ENCODE measurements around the gene PPP1R12B.
"Not testable (repeated sequence)": the region's sequence is repeated elsewhere in the genome, so short reads cannot be mapped to it uniquely, and the experiment has no call there.

PPP1R12B gene

GRCh38 chr1:202456372-202457169 is 108.1 kb downstream of the PPP1R12B start:
- not testable (repeated sequence) for DNase-seq

- DNase-seq, result not testable (repeated sequence)
Measured at GRCh38 chr1:202458651-202459050, 110.2 kb downstream of the PPP1R12B start.

GRCh38 chr1:202459470-202460142 is 111.1 kb downstream of the PPP1R12B start:
- not testable (repeated sequence) for DNase-seq

GRCh38 chr1:202460143-202460495 is 111.6 kb downstream of the PPP1R12B start:
- not testable (repeated sequence) for DNase-seq

- DNase-seq, result no peak
Measured at GRCh38 chr1:202462342-202463076, 114.0 kb downstream of the PPP1R12B start.

DNA sequence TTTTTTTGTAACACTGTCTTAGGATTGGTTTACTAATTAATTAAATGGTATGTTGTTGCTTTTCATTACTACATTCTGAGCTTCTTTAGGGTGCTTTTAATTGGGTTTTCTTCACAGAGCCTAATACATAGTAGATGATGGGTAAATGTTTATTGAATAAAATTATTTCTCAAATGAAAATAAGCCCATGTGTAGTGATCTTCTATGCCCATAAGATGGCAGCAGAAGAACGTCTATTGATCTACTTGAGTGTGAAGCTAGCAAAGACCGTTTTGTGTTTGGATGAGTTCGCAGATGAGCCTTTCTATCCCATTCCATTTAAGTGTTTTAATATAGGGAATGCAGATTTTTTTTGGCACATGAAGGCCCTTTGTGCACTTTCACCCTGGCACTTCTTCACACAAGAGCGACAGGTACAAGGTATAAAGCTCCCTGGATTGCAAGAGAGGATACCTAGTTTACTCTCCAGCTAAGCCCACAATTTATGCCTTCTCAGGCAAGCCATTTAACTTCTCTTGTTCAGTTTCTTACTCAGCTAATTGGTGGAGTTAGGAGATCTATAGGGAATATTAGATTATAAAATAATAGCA is 115.7 kb downstream of the PPP1R12B start:
- DNase-seq, result not testable (repeated sequence)

DNA sequence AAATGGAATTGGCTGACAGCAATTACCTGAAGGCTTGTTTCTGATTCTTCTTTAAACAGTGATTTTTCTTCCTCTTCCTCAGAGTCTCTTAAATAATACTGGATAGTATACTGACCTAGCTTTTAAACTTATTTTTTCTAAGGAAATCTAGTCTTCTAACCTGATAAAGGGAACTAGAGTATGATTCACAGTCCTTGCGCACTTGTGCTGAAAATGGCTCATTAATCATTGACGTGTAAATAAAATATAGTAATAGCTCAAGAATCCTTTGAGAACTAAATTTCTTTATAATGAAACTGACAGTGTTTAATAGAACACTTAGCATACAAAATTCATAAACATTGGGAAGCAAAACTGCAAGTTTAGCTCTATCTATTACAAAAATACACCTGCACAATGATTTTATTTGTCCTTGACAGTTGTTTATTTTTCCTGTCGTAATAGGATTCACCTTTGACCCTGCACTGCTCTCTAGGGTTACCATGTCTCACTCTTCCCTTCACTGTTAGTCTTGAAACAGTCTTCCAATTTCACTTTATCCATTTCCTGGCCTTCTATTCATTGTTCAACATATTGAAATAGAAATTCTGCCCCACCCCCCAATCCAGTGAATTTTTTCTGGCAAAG is 117.3 kb downstream of the PPP1R12B start:
- not testable (repeated sequence) for DNase-seq

- not testable (repeated sequence) for DNase-seq
Measured at GRCh38 chr1:202466339-202466738, 117.8 kb downstream of the PPP1R12B start.

DNA sequence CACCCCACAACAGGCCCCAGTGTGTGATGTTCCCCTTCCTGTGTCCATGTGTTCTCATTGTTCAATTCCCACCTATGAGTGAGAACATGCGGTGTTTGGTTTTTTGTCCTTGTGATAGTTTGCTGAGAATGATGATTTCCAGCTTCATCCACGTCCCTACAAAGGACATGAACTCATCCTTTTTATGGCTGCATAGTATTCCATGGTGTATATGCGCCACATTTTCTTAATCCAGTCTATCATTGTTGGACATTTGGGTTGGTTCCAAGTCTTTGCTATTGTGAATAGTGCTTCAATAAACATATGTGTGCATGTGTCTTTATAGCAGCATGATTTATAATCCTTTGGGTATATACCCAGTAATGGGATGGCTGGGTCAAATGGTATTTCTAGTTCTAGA is 118.9 kb downstream of the PPP1R12B start:
- not testable (repeated sequence) for DNase-seq

DNA sequence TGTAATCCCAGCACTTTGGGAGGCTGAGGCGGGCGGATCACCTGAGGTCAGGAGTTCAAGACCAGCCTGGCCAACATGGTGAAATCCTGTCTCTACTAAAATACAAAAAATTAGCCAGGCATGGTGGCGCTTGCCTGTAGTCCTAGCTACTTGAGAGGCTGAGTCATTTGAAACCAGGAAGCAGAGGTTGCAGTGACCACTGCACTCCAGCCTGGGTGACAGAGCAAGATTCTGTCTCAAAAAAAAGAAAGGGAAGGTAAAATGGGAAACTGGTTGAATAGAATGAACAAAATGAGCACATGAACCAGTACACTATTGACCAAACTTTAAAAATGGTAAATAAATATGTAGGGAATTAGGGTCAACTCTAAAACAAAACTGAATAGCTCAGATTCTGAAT is 120.2 kb downstream of the PPP1R12B start:
- not testable (repeated sequence) for DNase-seq

- DNase-seq, result not testable (repeated sequence)
Measured at GRCh38 chr1:202469123-202469522, 120.6 kb downstream of the PPP1R12B start.

- no peak for DNase-seq
Measured at GRCh38 chr1:202471246-202471645, 122.7 kb downstream of the PPP1R12B start.

GRCh38 chr1:202472347-202473124 is 124.0 kb downstream of the PPP1R12B start:
- DNase-seq, result not testable (repeated sequence)

DNA sequence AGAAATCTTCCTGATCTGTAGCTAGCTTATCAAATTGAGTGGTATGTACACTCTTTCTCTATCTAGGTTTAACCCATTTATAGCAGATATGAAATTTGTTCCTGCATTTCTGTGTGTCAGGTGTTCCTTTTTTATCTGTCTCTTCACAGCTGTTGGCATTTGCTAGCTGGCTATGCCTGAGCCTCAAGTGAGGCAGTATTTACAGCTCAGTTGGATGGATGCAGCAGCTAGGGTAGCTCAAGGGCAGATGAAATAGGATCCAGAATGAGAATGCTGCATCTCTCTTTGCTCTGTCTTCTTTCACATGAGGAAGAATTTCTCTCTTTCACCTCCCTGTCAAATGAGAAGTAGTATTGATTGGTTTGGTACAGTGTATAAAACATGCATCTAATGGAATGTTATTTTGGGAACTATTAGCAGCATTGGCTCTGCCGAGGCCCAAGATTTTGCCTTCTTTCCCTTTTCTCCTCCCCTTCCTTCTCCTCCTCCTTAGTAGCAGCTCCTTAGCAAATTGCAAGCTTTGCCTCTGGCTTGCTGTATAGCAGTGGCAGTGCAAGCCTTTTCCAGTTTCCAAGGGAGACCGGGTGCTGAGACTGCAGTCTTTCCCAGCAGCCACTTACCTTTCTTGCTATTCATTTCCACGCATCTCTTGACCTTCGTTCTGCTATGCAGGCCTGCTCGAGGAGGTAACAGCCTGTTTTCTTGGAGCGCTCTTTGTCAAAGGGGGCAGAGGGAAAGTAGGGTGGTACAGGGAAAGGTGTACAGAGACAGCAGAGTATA is 125.0 kb downstream of the PPP1R12B start:
- DNase-seq, result not testable (repeated sequence)

DNA sequence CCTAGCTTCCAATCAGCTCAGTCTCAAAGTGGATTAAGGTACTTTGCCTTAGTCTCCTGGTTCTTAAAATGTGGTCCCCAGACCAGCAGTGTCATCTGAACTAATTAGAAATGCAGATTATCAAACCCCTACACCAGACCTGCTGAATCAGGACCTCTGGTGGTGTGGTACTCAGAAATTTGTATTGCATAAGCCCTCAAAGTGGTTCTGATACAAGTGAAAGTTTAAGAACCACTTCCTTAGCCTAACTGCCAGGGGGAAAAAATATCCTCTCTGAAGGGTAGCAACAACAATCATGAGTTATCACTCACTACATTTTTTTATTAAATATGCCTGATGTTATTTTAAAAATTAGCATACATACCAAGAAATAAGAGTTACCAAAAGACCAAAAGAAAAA is 131.2 kb downstream of the PPP1R12B start:
- not testable (repeated sequence) for DNase-seq

- DNase-seq, result not testable (repeated sequence)
Measured at GRCh38 chr1:202480640-202481039, 132.1 kb downstream of the PPP1R12B start.

GRCh38 chr1:202483362-202483761 is 134.9 kb downstream of the PPP1R12B start:
- DNase-seq, result not testable (repeated sequence)

DNA sequence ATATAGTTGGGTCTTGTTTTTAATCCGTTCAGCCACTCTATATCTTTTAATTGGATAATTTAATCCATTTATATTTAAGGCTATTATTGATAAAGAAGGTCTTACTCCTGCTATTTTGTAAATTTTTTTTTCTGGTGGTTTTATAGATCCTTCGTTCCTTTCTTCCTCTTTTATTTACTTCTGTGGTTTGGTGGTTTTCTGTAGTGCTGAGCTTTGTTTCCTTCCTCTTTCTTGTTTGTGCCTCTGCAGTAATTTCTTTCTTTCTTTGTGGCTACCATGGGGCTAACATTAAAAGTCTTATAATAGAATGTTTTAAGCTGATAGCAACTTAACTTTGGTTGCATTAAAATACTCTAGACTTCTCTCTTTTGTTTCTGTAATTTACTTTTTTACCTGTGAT is 135.5 kb downstream of the PPP1R12B start:
- not testable (repeated sequence) for DNase-seq

DNA sequence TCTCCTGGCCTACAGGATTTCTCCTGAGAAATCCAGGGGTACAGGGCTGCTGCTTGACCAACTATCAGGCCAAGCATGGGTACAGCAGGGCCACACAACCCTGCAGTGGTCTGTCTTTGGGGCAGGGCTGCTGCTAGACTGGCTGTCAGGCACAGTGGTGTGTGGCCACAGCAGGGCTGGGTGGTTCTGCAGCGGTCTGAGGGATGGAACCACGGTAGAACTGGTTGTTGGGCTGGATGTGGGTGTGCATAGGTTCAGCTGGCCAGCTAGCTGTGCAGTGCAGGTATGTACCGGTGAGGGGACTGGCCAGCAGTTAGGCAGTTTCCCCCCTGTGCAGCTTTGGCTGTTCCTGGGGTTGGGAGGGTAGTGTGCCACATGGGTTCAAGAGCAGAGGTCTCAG is 136.3 kb downstream of the PPP1R12B start:
- not testable (repeated sequence) for DNase-seq

- DNase-seq, result not testable (repeated sequence)
Measured at GRCh38 chr1:202488178-202488649, 139.7 kb downstream of the PPP1R12B start.

DNA sequence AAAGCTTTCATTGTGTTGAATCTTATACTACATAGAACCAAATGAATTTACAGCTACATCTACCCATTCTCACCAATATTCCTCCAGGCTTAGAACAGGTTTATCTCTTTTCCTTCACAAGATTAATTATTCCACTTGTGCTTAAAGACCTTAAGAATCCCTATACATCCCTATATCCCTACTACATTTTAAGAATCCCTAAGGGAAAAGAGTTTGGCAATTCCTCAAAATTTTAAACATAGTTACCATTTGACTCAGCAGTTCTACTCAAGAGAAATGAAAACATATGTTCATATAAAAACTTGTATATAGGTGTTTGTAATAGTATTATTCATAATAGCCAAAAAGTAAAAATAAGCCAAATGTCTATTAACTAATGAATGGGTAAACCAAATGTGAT is 140.6 kb downstream of the PPP1R12B start:
- DNase-seq, result not testable (repeated sequence)
